GM23248 (cell line): ENCODE data around the gene CD63.

Experiments used
- EZH2 ChIP-seq: fragments of 200-600 bp; sonication (generic); IDR thresholded peaks from 2 replicates; pipeline ENCODE4 v1.6.1; 2018; ENCODE audit warnings: antibody characterized with exemption, mild to moderate bottlenecking; ENCODE audit not compliant: insufficient read depth, poor library complexity, severe bottlenecking
- EZH2phosphoT487 ChIP-seq: fragments of 200-600 bp; sonication (generic); IDR thresholded peaks from 2 replicates; pipeline ENCODE4 v1.6.1; 2018; ENCODE audit warnings: antibody characterized with exemption, moderate library complexity, mild to moderate bottlenecking, low read depth; ENCODE audit not compliant: insufficient read depth

DNA sequence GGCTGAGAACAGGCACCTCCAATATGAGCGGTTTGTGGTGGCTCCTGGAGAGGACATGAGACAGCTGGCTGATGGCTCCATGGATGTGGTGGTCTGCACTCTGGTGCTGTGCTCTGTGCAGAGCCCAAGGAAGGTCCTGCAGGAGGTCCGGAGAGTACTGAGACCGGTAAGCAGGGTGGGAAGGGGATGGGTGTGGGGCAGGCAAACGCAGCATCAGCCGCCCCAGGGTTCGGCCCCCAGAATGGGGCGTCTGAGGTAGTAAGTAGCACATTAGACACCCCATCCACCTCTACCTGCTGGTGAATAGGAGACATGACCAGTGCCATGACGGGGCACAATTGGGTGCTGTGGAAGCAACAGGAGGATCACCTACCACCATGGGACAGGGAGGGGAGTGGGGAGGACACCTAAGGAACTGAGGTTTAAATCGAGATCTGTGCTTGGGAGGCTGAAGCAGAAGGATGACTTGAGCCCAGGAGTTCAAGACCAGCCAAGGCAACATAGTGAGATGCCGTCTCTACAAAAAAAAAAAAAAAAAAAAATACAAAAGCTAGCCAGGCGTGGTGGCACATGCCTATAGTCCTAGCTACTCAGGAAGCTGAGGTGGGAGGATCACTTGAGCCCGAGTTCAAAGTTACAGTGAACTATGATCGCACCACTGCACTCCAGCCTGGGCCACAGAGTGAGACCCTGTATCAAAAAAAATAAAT is 46.6 kb downstream of the CD63 start:
- TF ChIP-seq EZH2: no peak
- no peak for TF ChIP-seq EZH2phosphoT487
